ENCODE measurements around the gene PLGRKT.

DNA sequence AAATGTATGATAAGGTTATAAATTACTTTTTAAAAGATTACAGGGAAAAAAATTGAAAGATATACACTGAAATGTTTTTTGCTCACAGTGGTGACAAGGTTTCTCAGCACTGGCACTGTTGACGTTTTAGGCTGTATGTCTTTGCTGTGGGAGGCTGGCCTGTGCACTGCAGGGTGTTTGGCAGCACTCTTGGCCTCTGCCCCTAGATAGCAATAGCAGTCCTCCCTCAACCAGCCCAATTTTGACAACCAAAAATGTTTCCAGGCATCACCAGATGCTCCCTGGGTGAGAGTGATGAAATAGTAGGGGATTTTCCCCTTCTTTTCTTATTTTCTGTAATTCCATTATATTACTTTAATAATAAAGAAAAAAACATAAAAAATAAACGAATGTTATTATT, 15.9 kb upstream of the PLGRKT start:
- TF ChIP-seq POLR2A (IDR thresholded peaks at IDR 0.05; ENCODE audit: low read depth, low read length) = no peak
- TF ChIP-seq TAF1 (IDR thresholded peaks at IDR 0.05; ENCODE audit: borderline replicate concordance, low read depth, low read length) = no peak

All from GM12892 (cell line).